ENCODE measurements around the gene ALDH16A1.

The ALDH16A1 gene

DNA sequence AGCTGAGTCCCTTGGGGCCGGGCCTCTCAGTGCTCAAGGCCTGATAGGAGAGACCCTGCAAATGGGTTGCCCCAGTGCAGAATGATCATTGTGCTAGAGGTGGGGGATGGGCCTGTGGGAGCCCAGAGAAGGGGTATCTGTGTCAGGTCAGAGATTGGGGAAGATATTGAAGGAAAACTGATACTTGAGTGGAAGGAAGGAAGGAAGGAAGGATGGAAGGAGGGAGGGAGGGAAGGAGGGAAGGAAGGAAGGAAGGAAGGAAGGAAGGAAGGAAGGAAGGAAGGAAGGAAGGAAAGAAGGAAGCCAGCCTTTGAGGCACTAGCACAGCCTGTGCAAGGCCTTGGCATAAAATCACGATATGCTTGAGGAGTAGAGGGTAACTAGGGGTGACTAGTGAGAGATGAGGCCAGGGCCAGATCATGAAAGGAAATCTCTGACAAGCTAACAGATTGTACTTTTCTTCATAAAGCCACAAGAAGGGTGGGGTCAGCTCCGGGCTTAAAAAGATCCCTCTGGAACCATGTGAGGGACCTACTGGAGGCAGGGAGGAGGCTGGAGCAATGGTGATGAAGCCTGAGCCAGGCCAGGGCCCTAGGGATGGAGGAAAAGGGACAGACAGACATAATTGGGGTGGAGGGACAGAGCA is 41.2 kb upstream of the ALDH16A1 start:
- peaks cover 82% of the 10 kb centered on the region for H3K4me1 ChIP-seq (ENCODE audit: insufficient read depth, low read length, poor library complexity, severe bottlenecking)
- H3K9me3 ChIP-seq (ENCODE audit: insufficient read depth, low read depth, low read length): no peaks in the 10 kb centered on the region
- no peak overlapping the region for H3K4me3 ChIP-seq (ENCODE audit: low read length, poor library complexity, severe bottlenecking)
- H3F3A ChIP-seq (ENCODE audit: low read depth): no peaks in the 10 kb centered on the region
- TF ChIP-seq EZH2phosphoT487 (IDR thresholded peaks at IDR 0.05; ENCODE audit: borderline replicate concordance) (no peak), CTCF (conservative IDR thresholded peaks at IDR 0.05; ENCODE audit: low read length) (no peak)
- H2AFZ ChIP-seq (ENCODE audit: low read length): no peak overlapping the region
- no peaks in the 10 kb centered on the region for H4K20me1 ChIP-seq (ENCODE audit: insufficient read depth, low read length, poor library complexity, severe bottlenecking)
- no peaks in the 10 kb centered on the region for H3K36me3 ChIP-seq (ENCODE audit: insufficient read depth, low read length)
- H3K27me3 ChIP-seq (ENCODE audit: insufficient read depth, low read length, poor library complexity, severe bottlenecking): no peaks in the 10 kb centered on the region
- H3K9ac ChIP-seq (ENCODE audit: low read depth, low read length, poor library complexity, severe bottlenecking): peak overlapping the region; percentile 1
- H3K79me2 ChIP-seq (ENCODE audit: insufficient read depth, low read length): no peaks in the 10 kb centered on the region
- H3K9me2 ChIP-seq (replicated peaks; ENCODE audit: low read depth, low read length): no peaks in the 10 kb centered on the region
- H3K4me2 ChIP-seq (ENCODE audit: low read depth, low read length, poor library complexity, severe bottlenecking): peak overlapping the region; percentile 19

DNA sequence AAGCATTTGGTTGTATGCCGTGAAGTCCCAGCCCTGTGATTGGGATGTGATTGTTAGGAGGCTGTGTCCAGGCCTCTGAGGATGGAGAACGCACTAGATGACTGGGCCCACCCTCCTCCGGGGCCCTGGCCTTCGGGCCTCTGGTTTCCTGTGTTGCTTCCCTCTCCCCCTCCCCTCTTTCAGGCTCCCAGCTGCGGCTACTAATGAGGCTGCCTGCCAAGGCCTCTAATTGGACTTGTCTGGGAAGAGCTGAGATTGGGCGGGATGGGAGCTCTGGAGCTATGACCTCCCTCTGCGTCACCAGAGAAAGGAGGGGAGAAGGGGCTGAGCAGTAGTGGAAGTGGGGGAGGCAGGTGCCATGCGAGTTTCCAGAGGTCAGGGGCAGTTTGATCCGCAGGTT is 39.7 kb upstream of the ALDH16A1 start:
- Histone ChIP-seq H4K20me1 (ENCODE audit: insufficient read depth, low read length, poor library complexity, severe bottlenecking) (no peaks in the 10 kb centered on the region), H3K36me3 (ENCODE audit: insufficient read depth, low read length) (no peaks in the 10 kb centered on the region), H3K27me3 (ENCODE audit: insufficient read depth, low read length, poor library complexity, severe bottlenecking) (no peaks in the 10 kb centered on the region), H3K4me2 (ENCODE audit: low read depth, low read length, poor library complexity, severe bottlenecking) (no peak overlapping the region), H3K9me2 (replicated peaks; ENCODE audit: low read depth, low read length) (no peaks in the 10 kb centered on the region), H3K4me3 (ENCODE audit: low read length, poor library complexity, severe bottlenecking) (no peak overlapping the region), H3K9me3 (ENCODE audit: insufficient read depth, low read depth, low read length) (no peaks in the 10 kb centered on the region), H3K4me1 (ENCODE audit: insufficient read depth, low read length, poor library complexity, severe bottlenecking) (peaks cover 81% of the 10 kb centered on the region), H2AFZ (ENCODE audit: low read length) (no peak overlapping the region), H3K9ac (ENCODE audit: low read depth, low read length, poor library complexity, severe bottlenecking) (peak overlapping the region; percentile 2), H3F3A (ENCODE audit: low read depth) (no peaks in the 10 kb centered on the region), H3K79me2 (ENCODE audit: insufficient read depth, low read length) (no peaks in the 10 kb centered on the region)
- TF ChIP-seq CTCF (conservative IDR thresholded peaks at IDR 0.05; ENCODE audit: low read length) (no peak), EZH2phosphoT487 (IDR thresholded peaks at IDR 0.05; ENCODE audit: borderline replicate concordance) (no peak)

GRCh38 chr19:49414256-49414655 is 38.8 kb upstream of the ALDH16A1 start:
- no peak overlapping the region for H3K4me3 ChIP-seq (ENCODE audit: low read length, poor library complexity, severe bottlenecking)
- H3K9me2 ChIP-seq (replicated peaks; ENCODE audit: low read depth, low read length): no peaks in the 10 kb centered on the region
- peak overlapping the region; percentile 46 for H3K9ac ChIP-seq (ENCODE audit: low read depth, low read length, poor library complexity, severe bottlenecking)
- H3K36me3 ChIP-seq (ENCODE audit: insufficient read depth, low read length): no peaks in the 10 kb centered on the region
- H3K4me2 ChIP-seq (ENCODE audit: low read depth, low read length, poor library complexity, severe bottlenecking): no peak overlapping the region
- no peaks in the 10 kb centered on the region for H3K79me2 ChIP-seq (ENCODE audit: insufficient read depth, low read length)
- no peak overlapping the region for H2AFZ ChIP-seq (ENCODE audit: low read length)
- peaks cover 74% of the 10 kb centered on the region for H3K4me1 ChIP-seq (ENCODE audit: insufficient read depth, low read length, poor library complexity, severe bottlenecking)
- no peaks in the 10 kb centered on the region for H3F3A ChIP-seq (ENCODE audit: low read depth)
- TF ChIP-seq EZH2phosphoT487 (IDR thresholded peaks at IDR 0.05; ENCODE audit: borderline replicate concordance): no peak
- no peaks in the 10 kb centered on the region for H3K27me3 ChIP-seq (ENCODE audit: insufficient read depth, low read length, poor library complexity, severe bottlenecking)
- no peaks in the 10 kb centered on the region for H3K9me3 ChIP-seq (ENCODE audit: insufficient read depth, low read depth, low read length)
- H4K20me1 ChIP-seq (ENCODE audit: insufficient read depth, low read length, poor library complexity, severe bottlenecking): no peaks in the 10 kb centered on the region

All from Loucy (cell line).